ENCODE results near the gene TOP3B.

The TOP3B gene

GRCh38 chr22:21970037-21970799, 12.4 kb downstream of the TOP3B start:
- TF ChIP-seq CTCF (IDR thresholded peaks at IDR 0.05; ENCODE audit: low read depth, low read length, missing control alignments) = no peak
- DNase-seq (ENCODE audit: low read depth) = no peak
- in situ Hi-C loops (cut with HindIII; ENCODE audit: low sequenced_read_pairs) = no loop called here
- H3K4me3 ChIP-seq (ENCODE audit: low read depth, low read length) = no peak overlapping the region

- TF ChIP-seq CTCF (IDR thresholded peaks at IDR 0.05; ENCODE audit: low read depth, low read length, missing control alignments) = no peak
- in situ Hi-C loops (cut with HindIII; ENCODE audit: low sequenced_read_pairs) = no loop called here
- H3K4me3 ChIP-seq (ENCODE audit: low read depth, low read length) = no peak overlapping the region
- no peak for DNase-seq (ENCODE audit: low read depth)
These were observed 14.0 kb downstream of the TOP3B start for GRCh38 chr22:21968452-21969129.

GRCh38 chr22:21967693-21968271, 14.8 kb downstream of the TOP3B start:
- in situ Hi-C loops (cut with HindIII; ENCODE audit: low sequenced_read_pairs) = no loop called here

GRCh38 chr22:21966643-21967516, 15.7 kb downstream of the TOP3B start:
- in situ Hi-C loops (cut with HindIII; ENCODE audit: low sequenced_read_pairs) = no loop called here
- no peak for TF ChIP-seq CTCF (IDR thresholded peaks at IDR 0.05; ENCODE audit: low read depth, low read length, missing control alignments)
- DNase-seq (ENCODE audit: low read depth) = no peak
- H3K4me3 ChIP-seq (ENCODE audit: low read depth, low read length) = no peak overlapping the region

More at GRCh38 chr22:21967693-21968271, 14.8 kb downstream of the TOP3B start:
- TF ChIP-seq CTCF (IDR thresholded peaks at IDR 0.05; ENCODE audit: low read depth, low read length, missing control alignments) = no peak
- no peak overlapping the region for H3K4me3 ChIP-seq (ENCODE audit: low read depth, low read length)
- no peak for DNase-seq (ENCODE audit: low read depth)

- no peak overlapping the region for H3K4me3 ChIP-seq (ENCODE audit: low read depth, low read length)
- no peak for TF ChIP-seq CTCF (IDR thresholded peaks at IDR 0.05; ENCODE audit: low read depth, low read length, missing control alignments)
- in situ Hi-C loops (cut with HindIII; ENCODE audit: low sequenced_read_pairs) = no loop called here
- DNase-seq (ENCODE audit: low read depth) = no peak
These were observed 16.8 kb downstream of the TOP3B start for GRCh38 chr22:21965762-21966288.

Measured in astrocyte of the cerebellum (primary cell).